GM21619 (cell line): ENCODE data around the gene SPIB.
"Not testable (repeated sequence)": the region's sequence is repeated elsewhere in the genome, so short reads cannot be mapped to it uniquely, and the experiment has no call there.

Experiments
- ATAC-seq: cut with Tn5 transposase; IDR thresholded peaks from one replicate; pipeline ENCODE4 v1.9.1; 2021; ENCODE audit not compliant: unreplicated experiment

The SPIB gene

DNA sequence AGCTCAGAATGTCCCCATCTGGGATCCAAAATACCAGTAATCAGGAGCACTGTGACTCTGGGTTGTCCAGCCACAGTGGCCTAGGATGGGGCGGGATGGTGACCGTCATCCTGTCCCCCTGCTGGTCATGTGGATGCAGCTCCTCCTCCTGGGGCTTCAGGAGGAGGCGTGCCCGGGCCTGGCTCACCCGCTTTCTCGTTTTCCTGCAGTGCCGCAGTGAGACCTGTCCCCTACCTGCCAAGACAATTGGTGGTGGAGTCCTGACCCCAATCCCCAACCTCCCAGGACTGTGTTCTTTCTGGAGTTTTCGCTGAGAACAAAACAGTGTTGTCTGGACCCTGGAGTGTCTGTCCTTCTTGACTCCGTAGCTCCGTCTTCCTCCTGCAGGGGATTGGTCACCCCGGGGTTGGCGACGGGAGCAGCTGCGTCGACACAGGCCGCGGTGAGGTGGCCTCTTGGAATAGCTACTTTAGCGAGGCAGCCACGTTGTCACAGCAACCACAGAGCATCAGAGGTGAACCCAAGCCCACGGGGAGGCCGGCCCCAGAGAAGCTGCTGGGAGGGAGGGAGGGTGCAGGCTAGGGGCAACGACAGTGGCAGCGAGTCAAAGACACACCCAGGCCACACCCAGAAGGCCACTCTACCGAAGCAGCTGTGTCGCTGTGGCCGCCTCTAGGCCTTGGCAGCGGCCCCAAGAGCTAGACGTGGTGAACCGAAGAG lies 47.4 kb downstream of the SPIB start:
- ATAC-seq, result no peak

DNA sequence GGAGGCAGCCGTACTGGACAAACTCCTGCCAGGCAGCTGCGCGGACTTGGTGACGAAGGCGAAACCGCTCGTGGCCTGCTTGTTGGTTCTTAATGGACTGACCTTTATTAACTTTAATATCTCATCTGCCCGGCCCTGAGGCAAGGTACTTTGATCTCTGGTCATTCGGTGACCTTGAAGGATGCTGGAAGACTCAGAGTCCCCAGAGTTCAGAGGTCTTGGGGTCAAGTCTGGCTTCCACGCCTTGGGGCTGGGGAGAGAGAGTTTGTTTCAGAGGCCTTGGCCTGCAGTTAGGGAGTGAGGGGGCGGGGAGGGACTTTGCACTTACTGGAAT lies 47.9 kb downstream of the SPIB start:
- no peak for ATAC-seq

DNA sequence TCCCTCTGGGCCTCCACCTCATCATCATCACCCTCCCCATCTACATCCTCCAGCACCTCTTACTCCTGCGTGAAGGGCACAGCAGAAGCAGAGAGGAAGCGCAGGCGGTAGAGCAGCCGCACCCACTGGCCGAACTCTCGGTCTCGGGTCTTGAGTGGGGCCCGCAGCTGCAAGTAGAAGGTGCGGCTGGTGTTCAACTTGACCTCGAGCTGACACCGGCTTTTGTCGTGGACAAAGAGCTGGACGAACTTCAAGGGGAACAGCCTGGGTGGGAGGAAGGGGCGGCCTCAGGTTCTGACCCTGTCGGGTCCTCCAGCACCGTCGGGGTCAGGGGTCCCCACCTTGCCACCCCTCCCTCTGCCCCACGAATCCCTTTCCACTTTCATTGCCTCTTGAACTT lies 48.8 kb downstream of the SPIB start:
- ATAC-seq, result no peak

DNA sequence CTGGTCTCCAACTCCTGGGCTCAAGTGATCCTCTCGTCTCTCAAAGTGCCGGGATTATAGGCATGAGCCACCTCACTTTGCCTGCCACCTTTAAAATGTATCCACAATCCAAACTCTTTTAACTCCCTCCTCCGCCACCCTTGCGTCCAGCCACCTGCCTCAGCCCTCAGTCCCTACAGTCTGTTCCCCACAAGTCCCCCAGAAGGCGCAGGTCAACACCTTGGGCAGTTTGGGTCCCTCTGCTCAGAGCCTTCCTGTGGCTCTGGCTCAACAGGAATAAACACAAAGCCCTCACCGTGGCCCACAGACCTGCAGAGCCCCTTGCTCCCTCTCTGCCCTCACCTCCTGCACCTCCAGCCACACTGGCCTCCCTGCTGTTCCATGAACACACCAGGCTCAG lies 50.1 kb downstream of the SPIB start:
- ATAC-seq, result no peak

DNA sequence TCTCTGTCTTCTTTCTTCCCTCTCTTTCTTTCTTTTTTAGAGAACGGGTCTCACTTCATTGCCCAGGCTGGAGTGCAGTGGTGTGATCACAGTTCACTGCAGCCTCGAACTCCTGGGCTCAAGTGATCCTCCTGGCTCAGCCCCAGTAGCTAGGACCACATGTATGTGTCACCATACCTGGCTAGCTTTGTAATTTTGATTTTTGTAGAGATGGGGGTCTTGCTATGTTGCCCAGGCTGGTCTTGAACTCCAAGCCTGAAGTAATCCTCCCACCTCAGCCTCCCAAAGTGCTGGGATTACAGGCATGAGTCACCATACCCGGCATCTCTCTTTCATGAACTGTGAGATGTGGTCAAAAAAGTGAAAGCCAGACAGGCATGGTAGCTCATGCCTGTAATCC lies 54.6 kb downstream of the SPIB start:
- not testable (repeated sequence) for ATAC-seq

DNA sequence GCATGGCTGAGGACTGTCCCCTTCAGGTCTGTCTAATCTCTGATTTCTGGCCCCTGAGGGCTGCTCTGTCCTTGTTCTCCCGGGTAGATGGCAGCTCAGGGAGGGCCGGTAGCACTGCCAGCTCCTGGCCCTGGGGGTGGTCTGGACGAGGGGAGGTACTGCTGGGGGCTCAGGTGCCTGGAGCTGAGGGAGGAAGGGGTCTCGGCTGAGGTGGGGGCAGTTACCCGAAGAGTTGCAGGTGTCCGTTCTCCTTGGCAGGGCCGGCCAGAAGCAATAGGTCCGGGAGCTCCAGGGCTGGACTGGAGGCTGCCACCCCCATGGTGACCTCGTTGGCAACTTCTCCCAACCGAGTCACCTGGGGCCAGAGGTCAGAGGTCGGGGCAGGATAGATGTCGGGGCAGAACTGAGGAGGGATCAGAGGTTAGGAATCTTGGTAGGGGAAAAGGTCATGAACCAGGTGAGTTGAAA lies 56.4 kb downstream of the SPIB start:
- no peak for ATAC-seq

DNA sequence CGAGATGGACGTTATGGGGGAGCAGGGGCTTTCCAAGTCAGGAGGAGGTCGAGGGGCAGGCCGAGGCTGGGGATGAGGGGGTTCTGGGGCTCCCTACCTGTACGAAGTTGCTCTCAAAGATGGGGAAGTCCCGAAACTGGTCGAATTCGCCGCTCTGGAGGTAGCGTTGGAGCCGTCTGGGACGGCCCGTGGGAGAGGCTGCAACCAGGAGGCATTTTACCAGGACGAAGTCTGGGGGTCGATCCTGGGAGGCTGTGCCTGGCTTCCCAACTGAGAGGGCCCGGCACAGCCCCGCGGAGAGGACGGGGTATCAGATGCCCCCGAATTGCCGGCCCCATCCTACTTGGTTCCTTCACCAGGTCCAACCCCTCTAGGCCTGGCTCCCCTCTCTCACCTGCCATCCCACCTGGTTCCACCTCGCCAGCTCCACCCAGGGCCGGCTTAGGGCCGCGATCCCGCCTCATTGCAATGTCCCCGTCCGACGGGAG lies 57.0 kb downstream of the SPIB start:
- peak; percentile 11 for ATAC-seq

DNA sequence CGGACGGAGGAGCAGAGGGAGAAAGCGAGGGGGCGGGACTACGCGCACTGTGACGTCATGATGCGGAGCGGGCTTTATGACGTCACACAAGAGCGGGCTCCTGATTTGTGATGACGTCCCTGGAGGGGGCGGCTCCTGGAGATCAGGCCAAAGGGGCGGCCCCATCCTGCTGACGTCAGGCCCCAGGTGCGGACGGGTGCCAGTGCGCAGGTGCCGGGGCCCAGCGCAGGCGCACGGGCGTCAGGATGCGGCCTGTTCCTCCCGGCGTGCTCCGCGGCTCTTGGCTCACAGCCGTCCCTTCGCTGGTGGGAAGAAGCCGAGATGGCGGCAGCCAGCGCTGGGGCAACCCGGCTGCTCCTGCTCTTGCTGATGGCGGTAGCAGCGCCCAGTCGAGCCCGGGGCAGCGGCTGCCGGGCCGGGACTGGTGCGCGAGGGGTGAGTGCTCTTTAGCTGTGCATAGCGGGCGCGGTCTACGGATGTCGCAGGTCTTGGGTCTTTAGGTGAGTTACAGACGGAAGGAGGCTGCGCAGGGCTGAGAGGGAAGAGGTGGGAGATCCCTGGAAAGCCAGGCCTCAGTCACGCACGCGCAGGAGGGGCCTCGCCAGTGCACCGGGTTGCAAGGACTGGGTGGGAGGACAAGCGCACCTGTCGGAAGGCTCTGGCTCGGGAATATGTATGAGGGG lies 57.6 kb downstream of the SPIB start, which contains the start of the genes EMC10 and GARIN5A:
Gene EMC10, plus strand, starts transcription at position 284 of the 683 bp plus-strand sequence. Its CDS starts 38 bp downstream, at position 322.
Gene GARIN5A, minus strand, starts transcription at position 625 of the 683 bp plus-strand sequence. Its CDS starts 460 bp downstream, at position 165.
- peak; percentile 72 for ATAC-seq

DNA sequence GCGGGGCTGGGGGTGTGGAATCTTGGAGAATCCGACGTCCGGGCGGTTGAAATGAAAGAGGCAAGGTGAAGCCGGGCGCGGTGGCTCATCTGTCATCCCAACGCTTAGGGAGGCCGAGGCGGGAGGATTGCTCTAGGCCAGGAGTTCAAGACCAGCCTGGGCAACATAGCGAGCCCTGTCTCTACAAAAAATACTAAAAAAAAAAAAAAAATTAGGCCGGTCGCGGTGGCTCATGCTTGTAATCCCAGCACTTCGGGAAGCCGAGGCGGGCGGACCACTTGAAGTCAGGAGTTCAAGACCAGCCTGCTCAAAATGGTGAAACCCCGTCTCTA lies 58.1 kb downstream of the SPIB start:
- no peak for ATAC-seq

DNA sequence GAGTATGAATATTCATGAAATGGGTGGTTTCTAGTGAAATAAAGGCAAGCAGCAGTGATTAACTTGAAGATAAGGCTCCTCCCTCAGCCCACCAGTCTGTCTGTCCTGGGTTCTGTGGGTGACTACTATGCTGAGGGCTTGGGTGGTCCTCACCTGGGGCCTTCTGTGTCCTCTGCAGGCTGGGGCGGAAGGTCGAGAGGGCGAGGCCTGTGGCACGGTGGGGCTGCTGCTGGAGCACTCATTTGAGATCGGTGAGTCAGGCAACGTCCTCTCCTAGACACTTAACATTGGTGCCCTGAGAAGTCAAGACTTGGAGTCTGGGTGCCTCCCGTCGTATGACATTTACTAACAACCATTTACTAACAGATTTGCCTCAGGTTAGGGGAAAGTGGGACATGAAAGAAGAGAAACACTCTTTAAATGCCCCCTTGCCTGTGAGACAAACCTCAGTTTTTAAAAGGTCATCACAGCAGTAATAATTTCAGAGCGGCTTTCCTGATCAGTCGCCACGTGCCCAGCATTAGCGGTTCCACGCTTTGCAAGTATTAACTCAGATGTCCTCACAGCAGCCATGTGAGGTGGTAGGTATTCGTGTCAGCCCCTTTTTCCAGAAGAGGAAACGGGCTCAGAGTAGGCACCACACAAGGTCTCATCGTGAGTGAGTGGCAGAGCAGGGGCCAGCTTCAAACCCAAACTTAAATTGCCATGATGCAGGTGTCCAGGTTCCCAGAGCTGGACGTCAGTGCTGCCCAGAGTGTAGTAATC lies 59.2 kb downstream of the SPIB start:
- no peak for ATAC-seq

DNA sequence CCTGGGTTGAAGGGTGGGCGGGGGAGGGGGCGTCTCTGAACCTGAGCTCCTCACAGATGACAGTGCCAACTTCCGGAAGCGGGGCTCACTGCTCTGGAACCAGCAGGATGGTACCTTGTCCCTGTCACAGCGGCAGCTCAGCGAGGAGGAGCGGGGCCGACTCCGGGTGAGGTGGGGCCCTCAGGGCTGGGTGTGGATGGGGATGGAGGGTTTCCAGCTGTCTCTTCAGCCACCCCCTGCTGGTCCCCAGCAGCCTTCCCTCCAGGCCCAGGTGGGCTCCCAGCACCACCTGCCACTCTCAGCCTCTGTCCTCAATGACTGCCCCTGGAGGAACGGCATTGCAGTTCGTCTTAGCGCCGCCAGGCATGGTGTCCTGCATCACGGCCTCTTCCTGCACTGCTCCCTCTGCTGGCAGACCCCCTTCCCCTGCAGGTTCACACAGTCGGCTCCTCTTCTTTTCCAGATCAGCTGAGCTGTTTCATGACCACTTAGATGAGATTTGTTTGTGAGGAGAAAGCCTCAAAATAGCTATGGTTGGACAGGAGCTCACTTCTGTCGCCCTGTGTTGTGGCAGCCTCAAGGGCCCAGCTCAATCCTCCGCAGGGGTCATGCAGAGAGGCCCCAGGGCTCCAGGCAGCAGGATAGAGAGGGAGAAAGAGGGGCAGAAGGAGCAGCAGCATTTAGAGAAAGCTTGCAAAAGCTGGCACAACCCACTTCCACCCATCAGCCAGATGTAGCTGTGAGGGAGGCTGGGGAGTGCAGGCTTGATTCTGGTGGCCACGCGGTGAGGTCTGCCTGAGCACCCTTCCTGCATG lies 60.4 kb downstream of the SPIB start:
- no peak for ATAC-seq

DNA sequence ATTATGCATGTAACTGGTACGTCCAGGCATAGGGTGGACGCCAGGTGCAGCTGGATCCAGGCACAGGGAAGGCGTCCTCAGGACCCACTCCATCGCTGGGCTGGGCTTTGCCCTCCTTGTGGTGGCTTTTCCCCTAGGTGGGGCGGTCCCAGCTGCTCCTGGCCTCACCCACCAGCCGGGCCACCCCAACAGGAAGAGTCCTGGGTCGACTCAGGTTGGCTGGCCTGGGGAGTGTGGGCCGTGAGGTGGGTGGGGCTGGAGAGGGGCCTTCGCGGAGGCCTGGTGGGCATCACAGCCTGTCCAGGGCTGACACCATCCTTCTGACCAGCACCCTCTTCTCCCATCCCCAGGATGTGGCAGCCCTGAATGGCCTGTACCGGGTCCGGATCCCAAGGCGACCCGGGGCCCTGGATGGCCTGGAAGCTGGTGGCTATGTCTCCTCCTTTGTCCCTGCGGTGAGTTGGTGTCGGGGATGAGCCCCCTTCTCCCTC lies 61.1 kb downstream of the SPIB start:
- no peak for ATAC-seq

DNA sequence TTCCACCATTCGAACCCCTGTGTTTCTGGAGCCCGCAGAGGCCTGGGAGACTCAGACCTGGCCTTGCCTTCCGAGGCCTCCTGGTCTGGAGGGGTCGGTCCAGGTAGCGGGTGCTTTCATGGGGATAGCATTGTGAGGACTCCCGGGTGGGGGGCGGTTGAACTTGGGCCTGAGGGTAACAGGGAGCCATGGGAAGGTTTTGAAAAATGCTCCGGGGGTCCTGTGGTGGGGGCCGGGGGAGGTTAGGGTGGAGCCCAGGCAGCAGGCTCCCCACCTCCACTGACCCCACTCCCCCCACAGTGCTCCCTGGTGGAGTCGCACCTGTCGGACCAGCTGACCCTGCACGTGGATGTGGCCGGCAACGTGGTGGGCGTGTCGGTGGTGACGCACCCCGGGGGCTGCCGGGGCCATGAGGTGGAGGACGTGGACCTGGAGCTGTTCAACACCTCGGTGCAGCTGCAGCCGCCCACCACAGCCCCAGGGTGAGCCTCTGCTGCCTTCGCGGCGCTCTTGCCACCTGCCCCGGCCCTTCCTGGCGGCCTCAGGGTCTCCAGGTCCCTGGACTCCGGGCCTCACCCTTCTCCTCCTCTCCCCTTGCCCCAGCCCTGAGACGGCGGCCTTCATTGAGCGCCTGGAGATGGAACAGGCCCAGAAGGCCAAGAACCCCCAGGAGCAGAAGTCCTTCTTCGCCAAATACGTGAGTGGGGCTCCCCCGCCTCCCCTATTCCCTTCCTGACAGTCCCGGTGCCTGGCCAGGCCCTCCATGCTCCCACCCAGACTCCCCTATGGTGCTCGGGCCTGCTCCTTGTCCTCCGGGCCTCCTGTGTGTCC lies 61.8 kb downstream of the SPIB start:
- ATAC-seq, result no peak
